ENCODE data around the gene B3GNT5.
"Not testable (repeated sequence)": the region's sequence is repeated elsewhere in the genome, so short reads cannot be mapped to it uniquely, and the experiment has no call there.

Gene B3GNT5

GRCh38 chr3:183230251-183230650 is 22.8 kb upstream of the B3GNT5 start:
- DNase-seq, result not testable (repeated sequence)

- DNase-seq, result peak in 1 of 56 donors; percentile 37
Observed at GRCh38 chr3:183230826-183231225, 22.2 kb upstream of the B3GNT5 start.

GRCh38 chr3:183233966-183234365 is 19.1 kb upstream of the B3GNT5 start:
- peak in 1 of 56 donors; percentile 24 for DNase-seq

DNA sequence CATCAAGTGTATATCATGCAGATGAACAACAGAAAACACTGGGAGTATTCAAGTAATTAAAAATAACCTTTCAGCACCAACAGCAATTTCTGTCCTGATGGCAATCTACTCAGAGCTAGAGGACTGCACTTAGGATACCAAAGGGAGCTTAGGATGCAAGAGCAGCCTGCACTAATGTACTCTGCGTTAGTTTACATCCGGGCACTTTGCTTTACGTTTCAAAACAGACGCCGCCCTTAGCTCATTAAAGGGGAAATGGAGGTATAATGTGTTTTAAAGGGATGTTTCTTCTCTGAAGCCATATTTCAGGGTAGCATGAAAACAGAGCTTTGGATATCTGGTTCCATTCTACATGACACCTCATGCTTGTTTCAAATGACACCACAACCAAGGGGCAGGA is 14.0 kb upstream of the B3GNT5 start:
- DNase-seq, result no peak

DNA sequence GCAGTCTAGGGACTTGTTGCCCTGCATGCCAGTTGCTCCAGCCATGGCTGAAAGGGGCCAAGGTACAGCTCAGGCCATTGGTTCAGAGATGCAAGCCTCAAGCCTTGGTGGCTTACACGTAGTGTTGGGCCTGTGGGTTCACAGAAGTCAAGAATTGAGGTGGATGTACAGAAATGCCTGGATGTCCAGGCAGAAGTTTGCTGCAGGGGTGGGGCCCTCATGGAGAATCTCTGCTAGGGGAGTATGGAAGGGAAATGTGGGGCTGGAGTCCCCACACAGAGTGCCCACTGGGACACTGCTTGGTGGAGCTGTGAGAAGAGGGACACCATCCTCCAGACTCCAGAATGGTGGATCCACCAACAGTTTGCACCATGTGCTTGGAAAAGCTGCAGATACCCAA is 10.6 kb upstream of the B3GNT5 start:
- DNase-seq, result no peak

- DNase-seq, result peak in 9 of 56 donors; percentile 16 to 48 (median 32)
Observed at GRCh38 chr3:183244219-183244618, 8.8 kb upstream of the B3GNT5 start.

- DNase-seq, result no peak
Observed at GRCh38 chr3:183244981-183245476, 8.0 kb upstream of the B3GNT5 start.

- no peak for DNase-seq
Observed at GRCh38 chr3:183247011-183247589, 6.0 kb upstream of the B3GNT5 start.

GRCh38 chr3:183249006-183249718 is 3.9 kb upstream of the B3GNT5 start:
- peak in 16 of 56 donors; percentile 8 to 64 (median 46) for DNase-seq

DNA sequence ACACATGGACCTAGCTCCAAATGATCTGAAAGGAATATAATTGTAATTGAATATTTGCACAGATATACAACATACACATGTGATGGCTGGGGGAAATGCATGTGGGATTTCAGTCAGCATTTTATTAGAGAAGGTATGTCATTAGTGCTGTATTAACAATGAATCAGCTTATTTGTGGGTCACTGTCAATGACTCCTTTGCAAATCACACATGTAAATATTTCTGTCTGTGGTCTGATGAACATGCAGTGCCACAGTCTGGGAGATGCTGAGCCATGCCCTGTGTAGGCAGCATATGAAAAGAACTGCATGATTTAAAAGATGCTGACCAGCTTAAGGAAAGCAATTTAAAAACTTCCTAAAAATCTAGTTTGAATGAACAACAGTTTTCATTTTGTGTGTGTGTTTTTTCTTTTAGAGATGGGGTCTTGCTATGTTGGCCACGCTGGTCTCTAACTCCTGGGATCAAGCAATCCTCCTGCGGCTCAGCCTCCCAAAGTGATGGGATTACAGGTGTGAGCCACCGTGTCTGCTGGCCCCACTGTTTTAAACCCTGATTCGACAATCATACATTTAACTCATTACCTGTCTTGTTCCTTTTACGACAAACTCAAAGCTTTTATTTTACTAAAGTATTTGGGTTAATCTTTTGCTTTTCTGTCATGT is 803 bp upstream of the B3GNT5 start:
- no peak for DNase-seq

GRCh38 chr3:183253528-183254486 is 754 bp downstream of the B3GNT5 start:
- DNase-seq, result peak in 15 of 56 donors; percentile 17 to 72 (median 34)

DNA sequence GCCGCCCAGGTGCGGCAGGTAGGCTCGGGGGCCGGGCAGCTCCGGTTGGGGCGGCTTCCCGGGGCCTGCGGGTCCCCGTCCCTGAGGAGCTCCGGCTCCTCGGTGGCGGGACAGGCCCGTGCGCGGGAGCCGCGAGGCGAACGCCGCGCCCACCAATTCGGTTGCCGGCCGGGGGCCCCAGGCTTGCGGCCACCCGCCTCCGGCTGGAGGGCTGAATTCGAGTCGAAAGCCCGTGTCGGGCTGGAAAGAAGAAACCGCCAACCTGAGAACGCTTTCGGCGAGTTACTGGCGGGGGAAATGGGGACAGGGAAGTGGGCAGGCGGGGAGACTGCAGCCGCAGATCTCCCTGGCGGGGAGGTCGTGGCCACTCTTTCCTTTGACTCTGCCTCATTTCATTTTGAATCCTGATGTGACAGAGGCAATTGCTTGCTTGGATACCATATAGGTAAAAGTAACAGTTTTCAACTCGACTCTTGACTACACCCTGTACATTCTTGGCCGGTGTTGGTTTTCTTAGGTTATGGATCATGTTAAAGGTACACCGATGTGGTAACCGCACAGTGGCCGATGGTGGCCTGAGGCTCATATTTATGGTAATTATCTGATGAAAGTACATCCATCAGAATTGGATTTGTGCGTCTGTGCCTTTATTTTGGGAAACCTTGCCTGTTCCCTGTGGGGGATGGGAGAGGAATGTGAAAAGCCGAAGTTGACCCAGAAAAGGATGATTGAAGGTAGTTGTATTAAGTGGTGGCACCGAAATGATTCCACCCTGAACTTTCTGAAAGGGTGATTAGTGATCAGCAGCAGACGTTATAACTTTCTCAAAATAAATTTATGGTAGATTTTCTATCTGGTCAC is 1.7 kb downstream of the B3GNT5 start:
- no peak for DNase-seq

DNA sequence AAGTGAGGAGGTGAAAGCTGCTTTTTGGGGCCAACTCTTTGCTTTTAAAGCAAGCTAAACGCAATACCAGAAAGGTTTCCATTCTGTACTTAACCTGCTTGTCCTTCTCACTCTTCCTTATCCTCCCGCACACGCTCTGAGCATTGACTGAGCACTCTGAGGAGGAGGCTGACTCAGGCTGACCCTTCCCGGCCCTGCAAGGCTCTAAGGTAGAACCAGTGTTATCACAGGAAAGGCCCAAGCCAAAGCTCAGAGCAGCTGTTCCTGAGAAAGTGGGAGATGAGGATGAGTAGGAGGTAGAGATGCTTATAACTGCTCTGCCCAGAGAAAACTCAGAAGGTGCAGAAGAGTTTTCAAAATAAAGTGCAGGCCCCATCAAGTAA is 2.3 kb downstream of the B3GNT5 start:
- DNase-seq, result no peak

DNA sequence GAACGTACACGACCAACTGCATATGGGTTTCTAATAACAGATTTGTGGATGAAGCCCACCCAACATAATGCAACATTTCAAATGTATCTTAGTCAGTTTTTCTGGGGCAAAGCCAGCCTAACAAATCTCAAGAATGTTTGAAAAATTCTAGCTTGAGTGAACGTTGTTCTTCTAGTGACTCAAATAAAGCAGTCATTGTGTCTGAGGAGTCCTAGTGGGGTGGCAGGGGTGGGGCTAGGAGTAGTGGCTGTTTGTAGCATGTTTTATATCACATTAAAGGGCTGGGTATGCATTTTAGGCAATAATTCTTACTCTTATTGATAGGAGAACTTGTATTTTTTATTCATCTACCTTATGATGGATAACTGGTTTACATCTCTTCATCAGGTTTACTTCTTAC is 6.0 kb downstream of the B3GNT5 start:
- no peak for DNase-seq

DNA sequence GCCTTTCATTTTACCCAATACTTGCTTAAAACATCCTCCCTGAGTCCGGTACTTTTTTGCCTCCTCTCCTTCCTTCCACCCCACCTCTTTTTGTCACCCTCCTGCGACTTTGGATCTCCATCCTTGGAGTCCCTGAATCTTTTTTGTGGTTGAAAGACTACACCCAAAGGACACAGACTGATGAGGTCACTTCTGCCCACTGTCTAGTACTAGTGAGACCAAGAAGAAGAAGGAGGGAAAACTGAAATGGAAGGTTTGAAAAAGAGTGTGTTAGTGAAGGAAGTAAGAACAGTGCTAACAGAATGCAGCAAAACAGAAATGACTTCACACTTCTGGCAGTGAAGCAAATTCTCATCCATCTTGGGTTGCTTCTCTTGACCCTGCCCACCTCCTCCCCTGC is 6.6 kb downstream of the B3GNT5 start:
- DNase-seq, result no peak

- DNase-seq, result no peak
Observed at GRCh38 chr3:183260167-183260904, 7.3 kb downstream of the B3GNT5 start.

- DNase-seq, result no peak
Observed at GRCh38 chr3:183261151-183261724, 8.2 kb downstream of the B3GNT5 start.

DNA sequence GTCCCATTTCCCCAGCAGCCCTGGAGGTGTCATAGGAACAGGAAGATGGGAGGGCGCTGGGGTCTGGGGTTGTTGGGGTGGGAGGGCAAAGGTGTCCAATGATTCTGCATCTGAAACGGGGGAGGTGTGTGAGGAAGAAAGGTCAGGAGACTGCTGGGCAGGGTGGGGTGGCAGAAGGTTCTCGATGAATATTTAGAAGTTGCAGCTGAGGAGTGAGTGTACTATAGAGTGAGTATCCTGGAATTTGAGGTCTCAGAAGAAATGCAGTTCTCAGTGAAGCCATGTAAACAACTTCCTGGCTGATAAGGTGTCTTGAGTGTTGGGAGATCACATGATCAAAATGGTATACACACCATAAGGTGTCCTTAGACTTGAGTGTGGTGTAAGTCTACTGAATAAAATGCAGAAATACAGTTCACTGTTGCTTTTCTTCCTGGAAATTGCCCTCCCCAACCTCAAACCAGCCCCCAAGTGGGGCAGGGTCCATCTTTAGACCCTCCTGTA is 9.9 kb downstream of the B3GNT5 start:
- no peak for DNase-seq

- no peak for DNase-seq
Observed at GRCh38 chr3:183264268-183264667, 11.2 kb downstream of the B3GNT5 start.
